GM18502 (cell line): ENCODE results near the gene LMAN2.
"Not testable (repeated sequence)": the region's sequence is repeated elsewhere in the genome, so short reads cannot be mapped to it uniquely, and the experiment has no call there.

ENCODE experiments used
- ATAC-seq: cut with Tn5 transposase; IDR thresholded peaks from one replicate; pipeline ENCODE4 v1.9.1; 2021; ENCODE audit warnings: mild to moderate bottlenecking; ENCODE audit not compliant: unreplicated experiment, poor library complexity

The LMAN2 gene

GRCh38 chr5:177365845-177366527, 14.5 kb upstream of the LMAN2 start:
- no peak for ATAC-seq

DNA sequence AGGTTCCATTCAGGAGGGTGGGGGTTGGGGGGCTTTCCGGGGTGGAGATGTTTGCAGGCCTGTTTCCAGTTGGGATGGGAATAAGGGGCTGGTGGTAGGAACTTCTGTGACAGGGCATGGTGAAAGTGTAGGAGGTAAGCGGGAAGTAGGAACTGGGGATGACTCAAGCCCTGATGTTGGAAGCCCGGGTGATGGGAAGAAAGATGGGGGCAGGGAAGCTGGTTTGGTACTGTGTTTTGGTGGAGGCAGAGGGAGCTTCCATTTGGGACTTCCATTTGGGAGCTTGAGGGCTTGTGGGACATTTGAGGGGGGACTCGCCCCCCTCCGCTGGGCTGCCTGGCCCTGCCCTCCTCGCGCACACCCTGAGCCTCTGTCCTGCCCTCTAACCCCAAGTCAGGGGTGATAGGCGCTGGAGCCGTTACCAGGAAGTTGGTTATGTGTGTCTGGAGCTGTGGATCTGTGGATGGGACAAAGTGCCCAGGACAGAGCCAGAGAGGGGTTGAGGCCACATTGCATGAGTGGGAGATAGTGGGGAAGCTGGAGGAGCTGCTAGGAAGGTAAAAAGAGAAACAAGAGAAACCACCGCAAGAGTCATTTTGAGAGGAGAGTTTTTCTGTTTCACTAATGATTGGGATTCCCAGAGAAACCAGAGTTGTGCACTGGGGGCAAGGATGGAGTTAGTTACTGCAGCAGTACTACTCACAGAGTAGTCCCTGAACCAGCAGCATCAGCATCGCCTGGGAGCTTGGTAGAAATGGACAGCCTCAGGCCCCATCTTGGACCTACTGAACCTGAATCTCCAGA, 12.9 kb upstream of the LMAN2 start:
- no peak for ATAC-seq

- ATAC-seq = no peak
Measured at GRCh38 chr5:177363565-177363964, 12.1 kb upstream of the LMAN2 start.

- ATAC-seq = peak; percentile 41
Measured at GRCh38 chr5:177362610-177363507, 11.4 kb upstream of the LMAN2 start.

DNA sequence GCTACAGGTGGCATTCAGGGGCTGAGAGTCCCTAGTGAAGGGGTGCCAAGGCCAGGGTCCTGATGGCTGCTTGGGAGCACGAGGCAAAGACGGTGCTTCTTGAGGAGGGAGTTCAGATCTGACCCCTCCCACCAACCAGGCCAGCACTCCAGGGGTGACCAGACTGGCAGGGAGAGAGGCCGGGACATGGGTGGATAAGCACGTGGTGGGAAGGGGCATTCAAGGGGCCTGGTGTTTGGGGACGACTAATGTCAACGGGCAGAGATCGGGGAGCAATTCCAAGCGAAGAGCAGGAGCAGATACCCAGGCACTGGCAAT, 10.8 kb upstream of the LMAN2 start:
- ATAC-seq = no peak

GRCh38 chr5:177361418-177362291, 10.2 kb upstream of the LMAN2 start:
- ATAC-seq = no peak

DNA sequence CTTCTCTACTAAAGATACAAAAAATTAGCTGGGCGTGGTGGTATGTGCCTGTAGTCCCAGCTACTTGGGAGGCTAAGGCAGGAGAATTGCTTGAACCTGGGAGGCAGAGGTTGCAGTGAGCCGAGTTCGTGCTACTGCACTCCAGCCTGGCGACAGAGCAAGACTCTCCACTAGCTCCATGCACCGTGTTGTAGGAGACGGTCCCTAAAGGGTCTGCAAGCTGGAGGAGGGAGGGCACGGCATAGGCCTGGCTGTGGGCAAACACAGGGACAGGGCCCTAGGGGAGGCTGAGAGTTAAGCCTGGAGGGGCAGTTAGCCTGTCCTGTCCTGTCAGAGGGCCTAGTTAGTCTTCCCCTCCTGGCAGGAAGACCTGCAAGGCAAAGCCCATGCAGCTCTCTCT, 9.3 kb upstream of the LMAN2 start:
- ATAC-seq = not testable (repeated sequence)

GRCh38 chr5:177359860-177360259, 8.4 kb upstream of the LMAN2 start:
- ATAC-seq = no peak

- ATAC-seq = no peak
Measured at GRCh38 chr5:177359451-177359851, 8.0 kb upstream of the LMAN2 start.

DNA sequence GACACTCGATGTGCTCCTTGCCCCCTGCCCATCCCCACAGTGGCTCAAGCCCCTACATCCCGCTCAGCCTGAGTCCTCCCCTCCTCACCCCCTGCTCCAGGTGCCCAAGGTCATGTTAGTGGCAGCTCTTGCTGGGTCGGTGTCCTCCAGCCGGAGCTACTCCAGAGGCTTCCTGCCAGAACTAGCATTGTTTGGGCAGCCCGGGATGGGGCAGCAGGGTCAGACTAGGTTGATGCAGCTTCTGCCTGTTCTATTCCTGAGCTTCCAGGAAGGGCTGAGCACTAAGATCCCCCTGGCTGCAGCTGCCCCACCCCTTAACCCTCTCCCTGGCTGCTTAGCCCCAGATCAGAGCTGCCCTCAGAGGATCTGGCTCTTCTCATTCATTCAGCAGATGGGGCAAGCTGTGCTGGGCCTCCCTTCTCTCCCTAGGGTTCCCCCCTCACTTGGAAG, 6.9 kb upstream of the LMAN2 start:
- ATAC-seq = no peak

DNA sequence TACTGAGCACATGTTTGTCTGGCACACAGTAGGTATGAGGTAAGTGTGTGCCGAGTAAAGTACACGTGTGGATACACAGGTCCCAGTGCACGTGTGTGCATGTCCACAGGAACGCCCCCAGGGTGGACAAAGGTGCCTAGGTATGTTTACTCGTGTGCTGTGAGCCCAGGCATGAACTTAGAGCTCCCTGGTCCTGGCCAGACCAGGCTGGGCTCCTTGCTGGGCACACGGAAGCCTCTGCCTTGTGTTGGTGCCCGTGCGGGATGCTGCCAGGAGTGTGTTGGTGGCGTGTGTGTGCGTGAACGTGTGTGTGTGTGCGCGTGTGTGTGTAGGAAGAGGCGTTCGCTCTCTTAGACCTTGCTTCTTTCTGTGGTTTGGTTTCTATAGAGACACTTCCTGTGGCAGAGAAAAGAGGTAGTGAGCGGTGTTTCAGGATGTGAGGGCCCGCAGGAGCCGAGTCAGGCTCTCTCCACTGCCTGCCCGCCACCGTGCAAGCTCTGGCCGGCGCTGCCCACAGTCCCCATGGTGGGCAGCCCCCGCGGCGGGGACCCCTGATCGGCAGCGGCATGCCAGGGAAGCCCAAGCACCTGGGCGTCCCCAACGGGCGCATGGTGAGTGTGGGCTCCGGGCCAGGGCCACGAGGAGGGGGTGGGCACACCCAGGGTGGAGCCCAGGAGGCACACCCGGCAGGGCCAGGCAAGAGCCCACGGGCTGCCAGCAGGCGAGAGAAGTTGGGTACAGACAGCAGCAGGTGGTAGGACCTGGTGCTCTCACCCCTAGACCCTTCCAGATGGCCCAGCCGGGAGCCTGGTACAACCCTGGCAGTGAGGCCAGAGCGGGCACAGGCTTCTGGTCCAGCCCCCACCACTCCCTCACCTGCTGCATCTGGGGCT, 6.2 kb upstream of the LMAN2 start, which contains the start of gene RGS14:
TSS of gene RGS14 (plus strand) at position 466 of the 893 bp plus-strand sequence. CDS start at position 567, 101 bp downstream.
- ATAC-seq = peak; percentile 90

- no peak for ATAC-seq
Measured at GRCh38 chr5:177357146-177357458, 5.6 kb upstream of the LMAN2 start.

DNA sequence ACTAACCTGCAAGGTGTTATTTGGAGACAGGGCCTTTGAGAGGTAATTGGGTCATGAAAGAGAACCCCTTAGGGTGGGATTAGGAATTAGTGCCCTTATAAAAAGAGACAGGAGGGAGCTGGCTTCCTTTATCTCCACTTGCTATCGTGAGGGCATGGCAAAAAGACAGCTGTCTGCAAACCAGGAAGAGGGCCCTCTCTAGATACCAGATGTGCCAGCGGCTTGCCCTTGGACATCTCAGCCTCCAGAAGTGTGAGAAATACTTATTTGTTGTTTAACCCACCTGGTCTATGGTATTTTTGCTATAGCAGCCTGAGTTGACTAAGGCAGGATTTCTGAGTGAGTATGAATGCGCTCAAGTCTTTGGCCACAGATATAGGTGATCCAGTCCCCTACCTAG, 5.3 kb upstream of the LMAN2 start:
- no peak for ATAC-seq

- ATAC-seq = no peak
Measured at GRCh38 chr5:177355868-177356168, 4.3 kb upstream of the LMAN2 start.

DNA sequence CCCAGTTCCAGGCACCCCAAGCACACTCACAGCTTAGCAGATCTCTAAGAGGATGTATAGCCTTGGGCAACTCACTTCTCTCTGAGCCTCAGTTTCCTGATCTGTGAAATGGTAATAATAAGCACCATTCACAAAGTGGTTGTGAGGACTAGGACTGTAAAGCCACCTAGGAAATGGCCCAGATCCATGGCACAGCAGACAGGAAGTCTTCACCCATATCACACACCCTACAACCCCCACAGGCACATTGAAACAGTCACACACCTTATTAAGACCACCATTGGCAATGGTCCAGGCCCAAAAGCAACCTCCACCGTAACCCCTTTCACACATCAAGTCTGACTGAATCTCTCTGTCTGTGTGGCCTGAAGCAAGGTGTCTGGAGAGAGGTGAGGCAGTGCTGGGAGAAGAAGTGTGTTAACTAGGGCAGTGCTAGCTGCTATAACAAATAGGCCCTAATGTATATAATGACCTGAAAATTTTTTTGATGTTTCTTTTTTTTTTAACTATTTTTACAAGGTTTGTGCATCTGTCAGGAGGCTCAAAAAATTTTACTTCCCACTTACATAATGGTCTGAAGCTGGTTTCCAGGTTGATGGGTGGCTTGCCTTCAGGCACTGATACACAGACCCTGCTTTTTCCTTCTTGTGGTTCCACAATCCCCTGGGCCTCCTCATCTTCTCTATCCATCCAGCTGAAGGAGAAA, 3.8 kb upstream of the LMAN2 start:
- no peak for ATAC-seq

- no peak for ATAC-seq
Measured at GRCh38 chr5:177354711-177355110, 3.2 kb upstream of the LMAN2 start.

GRCh38 chr5:177354256-177354655, 2.8 kb upstream of the LMAN2 start:
- ATAC-seq = no peak

DNA sequence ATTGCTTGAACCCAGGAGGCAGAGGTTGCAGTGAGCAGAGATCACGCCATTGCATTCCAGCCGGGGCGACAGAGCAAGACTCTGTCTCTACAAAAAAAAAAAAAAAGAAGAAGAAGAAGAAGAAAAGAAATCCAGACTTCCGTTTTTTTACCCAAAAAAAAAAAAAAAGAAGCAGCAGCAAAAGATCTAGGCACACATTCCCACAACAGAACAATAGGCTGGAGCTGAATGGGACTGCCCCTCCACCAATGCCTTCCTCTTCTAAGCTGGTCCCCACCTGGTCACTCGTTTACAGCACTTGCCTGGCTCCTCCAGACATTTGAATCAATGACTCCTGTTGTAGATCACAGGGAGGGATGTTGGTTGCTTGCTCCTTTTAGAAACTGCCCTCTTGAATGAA, 1.6 kb upstream of the LMAN2 start:
- no peak for ATAC-seq
